Measurements from ENCODE around the gene CDC45.

Gene CDC45

GRCh38 chr22:19567157-19568009 is 87.7 kb downstream of the CDC45 start:
- DNase-seq: no peak

- no peak for DNase-seq
These were observed 88.9 kb downstream of the CDC45 start for GRCh38 chr22:19568337-19569275.

GRCh38 chr22:19569276-19569640 is 89.5 kb downstream of the CDC45 start:
- DNase-seq: no peak

- DNase-seq: no peak
These were observed 90.3 kb downstream of the CDC45 start for GRCh38 chr22:19569976-19570375.
